Omental fat pad (tissue), 4 donors: ENCODE results near the gene MED22. TPM values are rescaled to one million over a fixed set of nuclear protein-coding genes. Genes with fewer than 3 reads are reported as not detected.
"Not testable (repeated sequence)": the region's sequence is repeated elsewhere in the genome, so short reads cannot be mapped to it uniquely, and the experiment has no call there.

Experiments
- ATAC-seq: fragments of 150-250 bp; one replicate; pipeline ENCODE4 v1.9.1; 2016; ENCODE audit warnings: mild to moderate bottlenecking, moderate library complexity; ENCODE audit not compliant: low FRiP score
- DNase-seq: peaks from one replicate; pipeline ENCODE4 v3.0.0-alpha.2; 2019; ENCODE audit warnings: low spot score
- CTCF ChIP-seq, 3 donors: fragments of 450-650 bp; IDR thresholded peaks; one replicate each; pipeline ENCODE4 v1.5.1; 2016 to 2017; ENCODE audit warnings: antibody characterized with exemption in 3 of 3, mild to moderate bottlenecking in 3 of 3, moderate library complexity in 2 of 3
- total RNA-seq, 4 donors: library from RNA; depleted of rRNA; stranded (reverse); fragments of >200 nt; gene quantifications; one replicate each; pipeline ENCODE4 v1.1.0, GENCODE V29; 2016

MED22 gene
- total RNA-seq, 4 donors from 2014 or later = 20.0 to 29.1 (median 24.5) TPM

GRCh38 chr9:133321411-133321935 lies 26.5 kb downstream of the MED22 start:
- ATAC-seq (no peak), DNase-seq (no peak)
- no peak for TF ChIP-seq CTCF (IDR thresholded peaks at IDR 0.05)

- ATAC-seq (no peak), DNase-seq (no peak)
- TF ChIP-seq CTCF (IDR thresholded peaks at IDR 0.05) = no peak
Observed at GRCh38 chr9:133320421-133320881, 27.5 kb downstream of the MED22 start.

GRCh38 chr9:133317551-133317950 lies 30.4 kb downstream of the MED22 start:
- ATAC-seq, DNase-seq: not testable (repeated sequence)

GRCh38 chr9:133315997-133316396 lies 31.9 kb downstream of the MED22 start:
- TF ChIP-seq CTCF (IDR thresholded peaks at IDR 0.05) = no peak
- ATAC-seq (no peak), DNase-seq (no peak)

- no peak for ATAC-seq
- no peak for TF ChIP-seq CTCF (IDR thresholded peaks at IDR 0.05)
- no peak for DNase-seq
Observed at GRCh38 chr9:133309608-133310007, 38.3 kb downstream of the MED22 start.

- TF ChIP-seq CTCF (IDR thresholded peaks at IDR 0.05) = no peak
- ATAC-seq (no peak), DNase-seq (no peak)
Observed at GRCh38 chr9:133307301-133307700, 40.6 kb downstream of the MED22 start.

- ATAC-seq (no peak), DNase-seq (no peak)
- TF ChIP-seq CTCF (IDR thresholded peaks at IDR 0.05) = no peak
Observed at GRCh38 chr9:133306242-133307204, 41.4 kb downstream of the MED22 start.
